Right lobe of liver (tissue), 4 donors: ENCODE measurements around the gene ZNF511.

Source experiments
- CTCF ChIP-seq, 4 donors: fragments of 200-600 bp in 3 of 4; fragments of 450-650 bp in 1 of 4; IDR thresholded peaks; one replicate each; pipeline versions ENCODE4 v1.5.1 to v1.8.0; 2016 to 2022; ENCODE audit warnings: antibody characterized with exemption in 4 of 4, mild to moderate bottlenecking in 2 of 4
- POLR2A ChIP-seq: fragments of 450-650 bp; IDR thresholded peaks from one replicate; pipeline ENCODE4 v1.6.1; 2017; ENCODE audit warnings: antibody characterized with exemption, mild to moderate bottlenecking
- donor health status: DM: no; HTN: no; CAD: no.
- donor health status: DM: no; HTN: no; CAD: no.
- donor health status: DM: no; HTN: yes; CAD: no.

DNA sequence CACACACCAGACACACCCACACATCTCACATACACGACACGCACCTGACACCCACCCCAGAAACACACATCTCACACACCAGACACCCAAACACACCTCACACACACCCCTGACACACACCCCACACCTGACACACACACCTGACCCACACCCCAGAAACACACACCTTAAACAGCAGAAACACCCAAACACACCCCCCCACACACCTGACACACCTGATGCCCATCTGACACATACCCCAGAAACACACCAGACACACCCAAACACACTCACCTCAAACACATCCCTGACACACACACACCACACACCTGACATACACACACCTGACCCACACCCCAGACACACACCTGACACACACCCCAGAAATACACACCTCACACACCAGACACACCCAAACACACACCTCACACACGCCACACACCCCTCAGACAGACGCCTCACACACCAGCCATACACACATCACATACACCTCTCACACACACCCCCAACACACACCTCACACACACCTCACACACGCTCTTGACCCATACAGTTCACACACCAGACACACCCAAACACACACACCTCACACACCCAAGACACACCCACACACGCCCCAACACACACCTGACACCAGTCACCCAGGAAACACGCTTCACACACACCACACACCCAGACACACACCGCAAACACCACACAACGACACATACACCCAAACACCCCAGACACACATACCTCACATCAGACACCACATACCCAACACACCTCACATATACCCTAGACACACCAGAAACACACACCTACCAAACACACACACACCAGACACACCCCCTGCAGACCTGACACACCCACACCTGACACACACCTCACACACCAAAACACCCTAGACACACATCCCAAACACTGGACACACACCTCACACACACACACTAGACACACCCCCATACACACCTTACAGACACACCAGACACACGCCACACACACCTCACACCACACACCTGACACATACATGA lies 29.7 kb downstream of the ZNF511 start:
- TF ChIP-seq CTCF (IDR thresholded peaks at IDR 0.05) (no peak), POLR2A (no peak)
